A549 (cell line): Measurements from ENCODE around the gene CDC20. TPM values are rescaled to one million over a fixed set of nuclear protein-coding genes. Genes with fewer than 3 reads are reported as not detected.

Source experiments
- ATAC-seq, 2 experiments: fragments of 200-7000 bp in 1 of 2; fragments of >200 bp in 1 of 2; cut with Nextera tagmentation in 1 of 2; cut with Tn5 transposase in 1 of 2; 3 replicates each; pipeline versions ENCODE4 v1.8.0 to v1.9.1; 2018 to 2020; ENCODE audit warnings: mild to moderate bottlenecking in 1 of 2, moderate library complexity in 1 of 2
- CTCF ChIA-PET: fragments of 300-600 bp; sonication (Branson Sonifier 250); formaldehyde crosslinking; extraction: SDS; loops from one replicate; lab custom pipeline; 2021; ENCODE audit warnings: antibody characterized with exemption, inconsistent platforms; lab: Yijun Ruan, JAX
- POLR2A ChIA-PET: fragments of 350-600 bp; formaldehyde crosslinking; extraction: SDS; loops from one replicate; lab custom pipeline; 2021; ENCODE audit warnings: antibody characterized with exemption, inconsistent platforms; lab: Yijun Ruan, JAX
- DNase-seq, 2 experiments: peaks; one replicate each; pipeline versions ENCODE4 v3.0.0 to v3.0.0-alpha.2; 2011 to 2016; ENCODE audit warnings: low read depth in 1 of 2, low spot score in 1 of 2
- FAIRE-seq: peaks from 2 replicates; lab custom pipeline; 2011; peaks lifted over from hg19 to GRCh38; lab: Jason Lieb, UNC
- H3K27ac ChIP-seq, 2 experiments: fragments of >200 bp; sonication (Bioruptor Twin); formaldehyde crosslinking; 3 replicates each; pipeline ENCODE4 v1.5.1; 2016 to 2017
- H3K4me1 ChIP-seq: fragments of >200 bp; sonication (Bioruptor Twin); formaldehyde crosslinking; 3 replicates; pipeline ENCODE4 v1.6.1; 2016
- H3K4me2 ChIP-seq: fragments of >200 bp; sonication (Bioruptor Twin); formaldehyde crosslinking; 3 replicates; pipeline ENCODE4 v1.6.1; 2016
- H3K4me3 ChIP-seq: fragments of >200 bp; sonication (Bioruptor Twin); formaldehyde crosslinking; 3 replicates; pipeline ENCODE4 v1.5.1; 2016
- H3K9me3 ChIP-seq: fragments of >200 bp; sonication (Bioruptor Twin); formaldehyde crosslinking; 3 replicates; pipeline ENCODE4 v1.6.1; 2016
- BCL3 ChIP-seq: fragments of >200 bp; sonication (Bioruptor Twin); formaldehyde crosslinking; IDR thresholded peaks from 3 replicates; pipeline ENCODE4 v1.6.1; 2016
- CHD2 ChIP-seq: fragments of 150-350 bp; IDR thresholded peaks from 2 replicates; pipeline ENCODE4 v1.6.1; 2014; ENCODE audit warnings: low read length; ENCODE audit not compliant: partially characterized antibody
- E2F6 ChIP-seq: IDR thresholded peaks from 2 replicates; pipeline ENCODE4 v1.6.1; 2012; ENCODE audit warnings: low read depth, borderline replicate concordance
- EHF ChIP-seq: fragments of 250-450 bp; sonication (Bioruptor Pico); IDR thresholded peaks from 2 replicates; pipeline ENCODE4 v1.5.0; 2020; ENCODE audit warnings: mild to moderate bottlenecking
- EP300 ChIP-seq, 2 experiments: fragments of >200 bp; sonication (Bioruptor Twin); formaldehyde crosslinking; IDR thresholded peaks; 2 replicates in 1 of 2; 3 replicates in 1 of 2; pipeline ENCODE4 v1.6.1; 2016 to 2017
- ESRRA ChIP-seq: fragments of 150-350 bp; IDR thresholded peaks from 2 replicates; pipeline ENCODE4 v1.6.1; 2014; ENCODE audit warnings: mild to moderate bottlenecking, low read length, borderline replicate concordance
- HEYL ChIP-seq: fragments of 250-450 bp; sonication (Bioruptor Pico); IDR thresholded peaks from 2 replicates; pipeline ENCODE4 v1.8.0; 2021; ENCODE audit warnings: mild to moderate bottlenecking, moderate library complexity
- HMGXB4 ChIP-seq: fragments of 250-450 bp; sonication (Bioruptor Pico); IDR thresholded peaks from 2 replicates; pipeline ENCODE4 v1.5.0; 2021; ENCODE audit warnings: mild to moderate bottlenecking, moderate library complexity, borderline replicate concordance
- HOXA7 ChIP-seq: fragments of 250-450 bp; sonication (Bioruptor Pico); IDR thresholded peaks from 2 replicates; pipeline ENCODE4 v1.5.0; 2020; ENCODE audit warnings: mild to moderate bottlenecking, moderate library complexity
- HOXB5 ChIP-seq: fragments of 250-450 bp; sonication (Bioruptor Pico); IDR thresholded peaks from 2 replicates; pipeline ENCODE4 v1.5.0; 2020; ENCODE audit warnings: mild to moderate bottlenecking, moderate library complexity
- KDM5A ChIP-seq: fragments of 200-600 bp; sonication (generic); IDR thresholded peaks from 2 replicates; pipeline ENCODE4 v1.6.1; 2016; ENCODE audit warnings: antibody characterized with exemption, mild to moderate bottlenecking
- MAX ChIP-seq: IDR thresholded peaks from 2 replicates; pipeline ENCODE4 v1.6.1; 2012
- MAZ ChIP-seq: fragments of 150-350 bp; IDR thresholded peaks from 2 replicates; pipeline ENCODE4 v1.6.1; 2014; ENCODE audit warnings: antibody characterized with exemption, low read depth, low read length, borderline replicate concordance
- MYC ChIP-seq: IDR thresholded peaks from 2 replicates; pipeline ENCODE4 v1.6.1; 2012; ENCODE audit warnings: mild to moderate bottlenecking, inconsistent platforms, low read length, improper control_type of control experiment, borderline replicate concordance
- NFE2L2 ChIP-seq: fragments of 150-350 bp; conservative IDR thresholded peaks from 2 replicates; pipeline ENCODE4 v1.6.1; 2014; ENCODE audit warnings: low read length
- PBX3 ChIP-seq: IDR thresholded peaks from 2 replicates; pipeline ENCODE4 v1.6.1; 2012
- POLR2A ChIP-seq: IDR thresholded peaks from 2 replicates; pipeline ENCODE4 v1.6.1; 2012; ENCODE audit warnings: mild to moderate bottlenecking, low read length
- RAD21 ChIP-seq, 2 experiments: fragments of >200 bp in 1 of 2; sonication (Bioruptor Twin) in 1 of 2; formaldehyde crosslinking in 1 of 2; IDR thresholded peaks in 1 of 2; conservative IDR thresholded peaks in 1 of 2; 2 replicates in 1 of 2; 3 replicates in 1 of 2; pipeline ENCODE4 v1.6.1; 2012 to 2018; ENCODE audit warnings: inconsistent platforms in 1 of 2
- SMC3 ChIP-seq: fragments of >200 bp; sonication (Bioruptor Twin); formaldehyde crosslinking; IDR thresholded peaks from 3 replicates; pipeline ENCODE4 v1.6.1; 2018; ENCODE audit warnings: inconsistent platforms
- USF2 ChIP-seq: fragments of 450-650 bp; IDR thresholded peaks from 2 replicates; pipeline ENCODE4 v1.6.1; 2014; ENCODE audit warnings: antibody characterized with exemption
- whole genome bisulfite sequencing: methylation state at CpG from one replicate; pipeline ENCODE4 v1.1.6; 2017; ENCODE audit errors: missing lambda C conversion rate; 5-methylcytosine and 5-hydroxymethylcytosine counted together
- polyA plus RNA-seq, 4 experiments: library from polyadenylated mRNA; depleted of rRNA in 3 of 4; stranded (reverse); fragments of >200 nt; fragmentation: RNase III in 1 of 4; extraction: RNeasy Plus Mini Kit Qiagen cat#74134 plus additional on column Dnase treatment in 1 of 4; gene quantifications; 2 replicates in 3 of 4; 3 replicates in 1 of 4; pipeline ENCODE4 v1.2.3, GENCODE V29; 2011 to 2017

The CDC20 gene
- polyA plus RNA-seq, 2 of the 4 experiments (the other 2 are of a cell fraction): 73.8 to 116 TPM

GRCh38 chr1:43324810-43325209, 34.0 kb upstream of the CDC20 start:
- WGBS: 89% methylated on average over 1 of the region's 1 CpG
- H3K4me3 ChIP-seq: no peak overlapping the region
- FAIRE-seq: no peak
- CTCF ChIA-PET: interaction anchor here (0.5 kb wide), 1 partner anchor 844 kb away, joined by 3 read pairs; no protein-coding TSS in a partner anchor
- DNase-seq: no peak
- H3K4me2 ChIP-seq: no peak overlapping the region
- no peak for ATAC-seq
- no peak overlapping the region for H3K27ac ChIP-seq
- POLR2A ChIA-PET: no interaction called here
- TF ChIP-seq POLR2A (no peak), EHF (CRISPR knock-in tag) (no peak), EP300 (IDR thresholded peaks at IDR 0.05) (no peak), BCL3 (no peak)
- H3K9me3 ChIP-seq: peaks cover 16% of the 10 kb centered on the region; the same call in 2 of the 3 replicates
- H3K4me1 ChIP-seq: no peaks in the 10 kb centered on the region

- TF ChIP-seq RAD21 (conservative IDR thresholded peaks at IDR 0.05 in 1 of 2, IDR thresholded peaks at IDR 0.05 in 1 of 2): no peak
- TF ChIP-seq MAZ: no peak
- TF ChIP-seq USF2: no peak
- TF ChIP-seq PBX3: no peak
- no peak for TF ChIP-seq KDM5A
- TF ChIP-seq CHD2: no peak
- TF ChIP-seq HOXB5 (CRISPR knock-in tag): no peak
- TF ChIP-seq SMC3: no peak
- TF ChIP-seq HOXA7 (CRISPR knock-in tag): no peak
- TF ChIP-seq NFE2L2: no peak
- TF ChIP-seq HMGXB4 (CRISPR knock-in tag): no peak
- no peak for TF ChIP-seq MYC
- no peak for TF ChIP-seq E2F6
- no peak for TF ChIP-seq ESRRA
- TF ChIP-seq EP300 (IDR thresholded peaks at IDR 0.05): no peak
- no peak for TF ChIP-seq HEYL (CRISPR knock-in tag)
- TF ChIP-seq MAX: no peak
- ChIA-PET CTCF (no interaction called here), POLR2A (no interaction called here)
- DNase-seq: no peak
- H3K4me1 ChIP-seq: no peaks in the 10 kb centered on the region
- H3K4me2 ChIP-seq: no peak overlapping the region
- FAIRE-seq: no peak
- no peak overlapping the region for H3K27ac ChIP-seq
- no peak overlapping the region for H3K4me3 ChIP-seq
- H3K9me3 ChIP-seq: peaks cover 16% of the 10 kb centered on the region; the same call in 2 of the 3 replicates
- ATAC-seq: no peak
Measured at GRCh38 chr1:43325381-43325780, 33.4 kb upstream of the CDC20 start.
